Pancreas (tissue), 10 donors: ENCODE data around the gene TRPV5. TPM values are rescaled to one million over a fixed set of nuclear protein-coding genes. Genes with fewer than 3 reads are reported as not detected.

Experiments
- ATAC-seq, 4 donors: fragments of 200-7000 bp; cut with Tn5 transposase; one replicate each; pipeline versions ENCODE4 v1.8.0 to v1.9.1; 2020; ENCODE audit warnings: mild to moderate bottlenecking in 4 of 4, moderate library complexity in 4 of 4
- DNase-seq, 6 donors: peaks; one replicate each; pipeline ENCODE4 v3.0.0-alpha.2; 2020
- FAIRE-seq: peaks from 2 replicates; lab custom pipeline; 2012; peaks lifted over from hg19 to GRCh38; lab: Jason Lieb, UNC
- H3K27ac ChIP-seq, 4 donors: fragments of 200-600 bp; sonication (generic); 1 replicate in 3 of 4; 2 replicates in 1 of 4; pipeline versions ENCODE4 v1.5.0 to v1.8.0; 2020
- H3K27me3 ChIP-seq, 4 donors: fragments of 200-600 bp; one replicate each; pipeline ENCODE4 v1.8.0; 2021
- H3K36me3 ChIP-seq, 3 donors: fragments of 200-600 bp; sonication (generic) in 1 of 3; one replicate each; pipeline versions ENCODE4 v1.5.0 to v1.8.0; 2020 to 2021
- H3K4me1 ChIP-seq, 3 donors: fragments of 200-600 bp; one replicate each; pipeline ENCODE4 v1.8.0; 2021
- H3K4me3 ChIP-seq, 4 donors: fragments of 200-600 bp; sonication (generic) in 2 of 4; one replicate each; pipeline versions ENCODE4 v1.5.0 to v1.8.0; 2020 to 2021
- H3K9me3 ChIP-seq, 4 donors: fragments of 200-600 bp; one replicate each; pipeline ENCODE4 v1.8.0; 2021
- CTCF ChIP-seq, 4 donors: fragments of 200-600 bp; sonication (generic) in 3 of 4; IDR thresholded peaks; one replicate each; pipeline versions ENCODE4 v1.5.0 to v1.8.0; 2021; ENCODE audit warnings: antibody characterized with exemption in 4 of 4
- WGBS, 2 donors: extraction: QIAGEN DNeasy Blood & Tissue Kit; methylation state at CpG; one replicate each; pipeline ENCODE4 v1.1.7; 2013; 5-methylcytosine and 5-hydroxymethylcytosine counted together
- intact Hi-C, 3 donors: fragments of 100-400 bp; cut with DNase I; formaldehyde crosslinking; loops; one replicate each; pipeline versions ENCODE4 v1.11.1 to v1.14.2; 2022
- polyA plus RNA-seq, 2 donors: library from polyadenylated mRNA; stranded (reverse); fragments of 200-250 nt; gene quantifications; one replicate each; pipeline ENCODE4 v1.2.3, GENCODE V29; 2013
- total RNA-seq, 6 donors: library from RNA; stranded (reverse); fragmentation: NEBNext Ultra II Directional in 4 of 6; extraction: Animal tissue kit (Norgen Biotek cat#: 25700) in 4 of 6; gene quantifications; one replicate each; pipeline versions ENCODE4 v1.2.1 to v1.2.4, GENCODE V29; 2021 to 2023
- donor health status: healthy with polysubstance abuse.
- donor health status: DM: no; HTN: no; CAD: no; lungs with moderate emphysema.
- donor health status: DM: no; HTN: no; CAD: no.
- donor health status: control.
- donor health status: control.
- donor health status: Bipolar disorder and iron deficiency.
- donor health status: DM: yes; HTN: yes; CAD: no.
- donor health status: DM: no; HTN: no; CAD: no.
- donor health status: DM: no; HTN: no; CAD: no.
- donor health status: DM: yes; HTN: yes; CAD: no.

TRPV5 gene
- total and polyA plus RNA-seq, 8 donors: 0.06 to 0.08 TPM; not detected in 6

GRCh38 chr7:142964502-142965246 is 31.1 kb upstream of the TRPV5 start:
- intact Hi-C loops: no loop called here
- 76 to 83% methylated on average over 6 of the region's 6 CpGs for WGBS, 2 donors
- TF ChIP-seq CTCF (IDR thresholded peaks at IDR 0.05): no peak
- ATAC-seq (no peak), FAIRE-seq (no peak), DNase-seq (no peak)
- H3K9me3 ChIP-seq: no peaks in the 10 kb centered on the region
- no peaks in the 10 kb centered on the region for H3K4me1 ChIP-seq
- H3K27me3 ChIP-seq: no peaks in the 10 kb centered on the region
- no peaks in the 10 kb centered on the region for H3K36me3 ChIP-seq
- H3K27ac ChIP-seq: no peak overlapping the region
- no peak overlapping the region for H3K4me3 ChIP-seq

GRCh38 chr7:142963993-142964392 is 30.4 kb upstream of the TRPV5 start:
- Histone ChIP-seq H3K27me3 (no peaks in the 10 kb centered on the region), H3K4me3 (no peak overlapping the region), H3K36me3 (no peaks in the 10 kb centered on the region), H3K27ac (no peak overlapping the region), H3K9me3 (no peaks in the 10 kb centered on the region), H3K4me1 (no peaks in the 10 kb centered on the region)
- FAIRE-seq (no peak), ATAC-seq (no peak), DNase-seq (no peak)
- TF ChIP-seq CTCF (IDR thresholded peaks at IDR 0.05): no peak
- 87 to 90% methylated on average over 2 of the region's 2 CpGs for WGBS, 2 donors
- intact Hi-C loops: no loop called here

- no peak for DNase-seq
- H3K27me3 ChIP-seq: no peaks in the 10 kb centered on the region
- H3K4me1 ChIP-seq: peaks cover 0 to 2% (median 0%) of the 10 kb centered on the region in 3 donors
- H3K36me3 ChIP-seq: no peaks in the 10 kb centered on the region
- ATAC-seq: no peak
- TF ChIP-seq CTCF (IDR thresholded peaks at IDR 0.05): no peak
- no peaks in the 10 kb centered on the region for H3K9me3 ChIP-seq
- H3K4me3 ChIP-seq: no peak overlapping the region
- intact Hi-C loops: no loop called here
- no peak for FAIRE-seq
- H3K27ac ChIP-seq: no peak overlapping the region
- 41 to 56% methylated on average over 1 of the region's 1 CpG for WGBS, 2 donors
Measured at GRCh38 chr7:142962991-142963390, 29.4 kb upstream of the TRPV5 start.

- Histone ChIP-seq H3K9me3 (no peaks in the 10 kb centered on the region), H3K27me3 (no peaks in the 10 kb centered on the region), H3K27ac (no peak within 1 kb of the TSS), H3K4me3 (no peak within 1 kb of the TSS), H3K36me3 (no peaks in the 10 kb centered on the region), H3K4me1 (peaks cover 0 to 4% (median 0%) of the 10 kb centered on the region in 3 donors)
- intact Hi-C loops: no loop called here
- no peak for TF ChIP-seq CTCF (IDR thresholded peaks at IDR 0.05)
- no peak for DNase-seq
- peak in 1 of 4 donors; percentile 16 for ATAC-seq
- WGBS, 2 donors: 69 to 76% methylated on average over 9 of the region's 9 CpGs
- FAIRE-seq: no peak
Measured at GRCh38 chr7:142961973-142962926, 28.7 kb upstream of the TRPV5 start, which contains the start of gene KEL. TSS of gene KEL (minus strand) at chr7:142962363. CDS start at chr7:142962206, 157 bp downstream.
